HG02678 (cell line): ENCODE measurements around the gene ARHGEF11.

ENCODE experiments used
- ATAC-seq: cut with Tn5 transposase; IDR thresholded peaks from one replicate; pipeline ENCODE4 v1.9.1; 2021; ENCODE audit warnings: mild to moderate bottlenecking, moderate library complexity; ENCODE audit not compliant: unreplicated experiment

ARHGEF11 gene

GRCh38 chr1:157001304-157001703 lies 44.2 kb downstream of the ARHGEF11 start:
- no peak for ATAC-seq

GRCh38 chr1:157000686-157001085 lies 44.9 kb downstream of the ARHGEF11 start:
- ATAC-seq, result no peak

DNA sequence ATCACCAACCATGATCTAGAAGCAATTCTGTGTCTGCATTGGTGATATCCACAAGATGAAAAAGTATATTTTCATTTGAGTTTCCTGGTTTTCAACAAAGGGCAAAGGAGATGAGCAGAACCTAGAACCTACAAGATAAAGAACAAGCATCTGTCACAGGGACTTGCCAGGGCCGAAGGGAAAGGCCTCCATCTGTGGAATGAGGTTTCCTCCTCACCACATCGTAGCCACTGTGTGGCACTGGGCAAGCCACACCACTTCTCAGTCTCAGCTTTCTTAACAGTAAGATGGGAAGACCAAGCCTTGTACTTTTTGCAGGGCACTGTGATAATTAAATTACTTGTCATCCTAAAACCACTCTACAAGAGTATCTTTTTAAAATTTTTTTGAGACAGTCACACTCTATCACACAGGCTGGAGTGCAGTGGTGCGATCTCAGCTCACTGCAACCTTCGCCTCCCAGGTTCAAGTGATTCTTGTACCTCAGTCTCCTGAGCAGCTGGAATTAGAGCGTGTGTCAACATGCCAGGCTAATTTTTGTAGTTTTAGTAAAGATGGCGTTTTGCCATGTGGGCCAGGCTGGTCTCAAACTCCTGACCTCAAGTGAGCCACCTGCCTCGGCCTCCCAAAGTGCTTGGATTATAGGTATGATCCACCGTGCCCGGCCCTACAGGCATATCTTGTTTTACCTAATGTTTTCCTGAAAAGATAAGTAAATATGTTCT lies 45.8 kb downstream of the ARHGEF11 start:
- no peak for ATAC-seq

GRCh38 chr1:156998840-156999500 lies 46.6 kb downstream of the ARHGEF11 start:
- no peak for ATAC-seq

DNA sequence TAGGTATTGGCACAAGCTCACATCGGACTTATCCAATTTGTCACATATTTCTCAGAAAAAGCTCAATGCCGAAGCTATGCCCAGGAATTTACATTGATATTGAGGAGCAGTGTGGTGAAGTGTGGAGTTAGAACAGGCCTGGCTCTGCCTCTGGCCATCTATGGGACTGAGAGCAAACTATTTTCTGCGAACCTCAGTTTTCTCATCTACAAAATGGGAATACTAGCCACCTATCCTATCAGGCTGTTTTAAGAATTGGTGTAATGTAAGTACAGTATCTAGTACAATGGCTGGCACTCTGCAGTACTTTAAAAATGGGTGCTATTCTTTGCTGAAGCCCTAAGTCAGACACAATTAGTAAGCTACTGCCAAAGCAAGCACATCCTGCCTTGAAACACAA lies 47.2 kb downstream of the ARHGEF11 start:
- no peak for ATAC-seq

GRCh38 chr1:156995412-156995811 lies 50.1 kb downstream of the ARHGEF11 start:
- ATAC-seq, result no peak

DNA sequence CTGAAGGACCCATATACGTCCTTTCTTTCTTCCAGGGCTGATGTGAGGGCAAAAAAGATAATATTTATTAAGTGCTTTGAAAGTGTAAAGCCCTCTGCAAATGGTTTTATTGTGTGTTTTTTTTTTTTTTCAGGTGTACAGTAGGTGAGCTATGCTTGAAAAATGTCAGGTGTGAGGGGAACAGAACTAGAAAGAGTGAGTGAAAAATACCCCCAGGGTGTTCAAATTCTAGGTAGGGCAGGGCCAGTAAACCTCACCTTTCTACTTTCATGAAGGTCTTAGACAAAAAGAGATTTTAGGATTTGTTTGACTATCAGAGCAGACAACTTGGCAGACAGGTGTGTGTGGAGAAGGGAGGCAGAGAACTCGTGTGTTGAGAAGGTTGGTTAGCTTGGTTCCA lies 51.3 kb downstream of the ARHGEF11 start:
- no peak for ATAC-seq

- no peak for ATAC-seq
These were observed 52.0 kb downstream of the ARHGEF11 start for GRCh38 chr1:156993426-156994147.

DNA sequence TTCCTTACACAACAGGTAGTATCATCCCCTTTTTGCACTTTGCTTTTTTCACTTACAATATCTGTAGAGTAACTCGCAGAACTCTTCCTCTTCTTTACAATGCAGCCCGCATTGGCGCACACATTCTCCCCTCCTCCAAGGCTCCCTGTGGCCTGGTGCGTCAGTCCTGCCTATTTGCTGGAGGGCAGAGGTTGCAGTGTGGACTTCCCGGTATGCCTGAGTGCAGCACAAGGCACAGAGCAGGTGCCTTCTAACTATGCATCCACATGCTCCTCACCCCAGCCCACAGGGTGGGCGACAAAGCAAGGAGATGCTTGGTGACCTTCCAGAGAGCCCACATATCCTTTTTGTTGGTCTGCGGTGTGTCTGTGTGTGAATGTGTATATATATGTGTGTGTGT lies 53.3 kb downstream of the ARHGEF11 start:
- ATAC-seq, result no peak

- no peak for ATAC-seq
These were observed 57.8 kb downstream of the ARHGEF11 start for GRCh38 chr1:156987715-156988114.

- no peak for ATAC-seq
These were observed 65.0 kb downstream of the ARHGEF11 start for GRCh38 chr1:156980551-156980950.

DNA sequence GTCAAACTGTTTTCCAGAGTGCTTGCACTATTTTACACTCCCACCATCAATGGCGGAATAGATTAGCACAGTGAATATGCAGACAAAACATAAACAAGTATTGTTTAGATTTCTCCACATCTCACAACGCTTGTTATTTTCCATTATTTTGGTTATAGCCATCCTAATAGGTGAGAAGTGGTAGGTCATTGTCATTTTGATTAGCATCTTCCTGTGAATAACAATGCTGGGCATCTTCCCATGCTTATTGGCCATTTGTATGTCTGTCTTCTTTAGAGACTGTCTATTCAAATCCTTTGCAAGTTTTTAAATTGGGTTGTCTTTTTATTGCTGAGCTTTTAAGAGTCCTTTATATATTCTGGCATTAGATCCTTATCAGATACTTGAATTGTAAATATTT lies 70.5 kb downstream of the ARHGEF11 start:
- ATAC-seq, result no peak

GRCh38 chr1:156973417-156973816 lies 72.1 kb downstream of the ARHGEF11 start:
- ATAC-seq, result no peak

- no peak for ATAC-seq
These were observed 75.5 kb downstream of the ARHGEF11 start for GRCh38 chr1:156970017-156970416.

DNA sequence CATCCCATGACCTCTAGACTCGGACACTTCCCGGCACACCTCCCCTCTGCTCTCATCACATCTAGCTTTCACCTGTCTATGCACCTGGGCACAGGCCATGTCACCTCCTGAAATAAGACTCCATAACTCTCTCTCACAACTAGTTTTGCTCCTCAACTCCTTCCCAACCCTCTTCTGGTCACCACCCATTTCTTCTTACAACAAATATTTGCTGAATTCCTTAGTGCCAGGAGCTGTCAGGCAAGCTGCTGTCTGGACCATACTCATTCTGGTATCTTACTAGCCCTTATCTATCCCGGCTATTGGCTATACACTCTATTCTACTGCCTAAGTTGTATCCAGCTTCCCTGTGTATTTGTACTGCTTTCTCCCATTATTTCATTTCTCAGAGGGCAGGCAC lies 76.0 kb downstream of the ARHGEF11 start:
- no peak for ATAC-seq

GRCh38 chr1:156964441-156964840 lies 81.1 kb downstream of the ARHGEF11 start:
- ATAC-seq, result no peak

DNA sequence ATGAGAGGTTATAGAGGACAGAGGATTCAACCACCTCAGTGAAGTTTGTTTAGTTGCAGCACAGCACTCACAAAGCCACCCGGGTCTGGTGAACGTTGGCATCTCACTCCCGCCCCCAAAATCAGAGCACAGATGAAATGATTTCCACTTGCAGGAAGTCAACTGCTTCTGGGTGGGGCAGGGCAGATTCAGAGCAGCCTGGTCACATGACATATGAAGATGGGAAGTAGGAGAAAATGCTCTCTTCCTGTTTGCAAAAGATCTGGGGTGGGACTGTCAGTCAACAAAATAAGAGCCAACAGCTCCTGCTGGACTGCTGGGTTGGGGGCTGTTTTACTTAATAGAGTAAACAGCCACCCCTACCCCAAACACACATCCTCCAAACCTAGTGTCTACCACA lies 81.9 kb downstream of the ARHGEF11 start:
- no peak for ATAC-seq

DNA sequence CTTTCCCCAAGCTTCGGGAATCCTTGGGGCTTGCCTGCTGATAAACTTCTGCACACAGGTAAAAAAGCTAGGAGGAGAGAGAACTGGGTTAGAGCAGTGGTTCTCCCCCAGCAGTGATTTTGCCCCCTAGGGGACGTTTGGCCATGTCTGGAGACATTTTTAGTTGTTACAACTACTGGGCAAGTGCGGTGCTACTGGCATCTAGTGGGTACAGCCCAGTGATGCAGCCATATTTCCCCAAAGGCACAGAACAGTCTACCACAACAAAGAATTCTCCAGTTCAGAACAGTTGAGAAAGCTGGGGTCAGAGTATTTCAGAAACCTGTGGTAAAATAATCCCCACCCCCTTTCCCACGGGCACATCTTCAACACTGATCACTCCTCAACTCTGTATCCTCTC lies 83.8 kb downstream of the ARHGEF11 start:
- ATAC-seq, result no peak

- ATAC-seq, result no peak
These were observed 85.6 kb downstream of the ARHGEF11 start for GRCh38 chr1:156959925-156960324.

- ATAC-seq, result no peak
These were observed 86.1 kb downstream of the ARHGEF11 start for GRCh38 chr1:156959414-156959813.

- ATAC-seq, result no peak
These were observed 87.3 kb downstream of the ARHGEF11 start for GRCh38 chr1:156958247-156958714.

DNA sequence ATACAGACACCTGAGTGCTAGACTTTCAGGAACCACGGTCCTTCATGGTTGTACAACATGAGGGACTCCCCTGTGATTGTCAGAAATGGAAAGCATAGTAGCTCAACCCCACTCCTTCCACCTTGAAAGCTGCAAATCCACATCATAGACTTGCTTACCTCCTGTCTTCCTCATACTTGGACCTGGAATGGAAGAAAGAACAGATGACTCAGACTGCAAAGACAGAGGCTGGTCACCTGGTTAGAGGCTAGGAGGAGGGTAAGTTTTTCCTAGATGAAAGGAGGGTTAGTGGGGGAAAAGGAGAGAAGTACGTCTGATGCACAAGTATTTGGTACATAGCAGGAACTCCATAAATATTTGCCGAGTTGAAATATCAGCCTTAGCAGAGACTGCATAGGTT lies 87.9 kb downstream of the ARHGEF11 start:
- no peak for ATAC-seq
